Activated CD4-positive, alpha-beta T cell treated with anti-CD3 and anti-CD28 coated beads for 36 hours (primary cell): ENCODE results near the gene GRIN3A. TPM values are rescaled to one million over a fixed set of nuclear protein-coding genes. Genes with fewer than 3 reads are reported as not detected.

Experiments
- ATAC-seq: fragments of 200-7000 bp; cut with Tn5 transposase; one replicate; pipeline ENCODE4 v1.10.0; 2021; ENCODE audit warnings: mild to moderate bottlenecking, moderate library complexity
- CTCF ChIA-PET: fragments of 350-600 bp; sonication (Branson Sonifier 250); formaldehyde crosslinking; loops from one replicate; lab custom pipeline; 2021; ENCODE audit warnings: antibody characterized with exemption; lab: Charles Lee
- POLR2A ChIA-PET: fragments of 350-600 bp; sonication (Branson Sonifier 250); formaldehyde crosslinking; loops from one replicate; lab custom pipeline; 2021; ENCODE audit warnings: antibody characterized with exemption, inconsistent platforms; lab: Charles Lee
- DNase-seq: peaks from one replicate; pipeline ENCODE4 v3.0.0-alpha.2; 2020
- H3K27ac Mint-ChIP-seq: one replicate; pipeline ENCODE4 v1.8.0; 2021; ENCODE audit warnings: mixed read lengths
- H3K27me3 Mint-ChIP-seq: one replicate; pipeline ENCODE4 v1.8.0; 2021; ENCODE audit warnings: mixed read lengths
- H3K36me3 Mint-ChIP-seq: one replicate; pipeline ENCODE4 v1.8.0; 2021; ENCODE audit warnings: low read depth, mixed read lengths
- H3K4me1 Mint-ChIP-seq: one replicate; pipeline ENCODE4 v1.8.0; 2021; ENCODE audit warnings: mixed read lengths
- H3K4me3 Mint-ChIP-seq: one replicate; pipeline ENCODE4 v1.8.0; 2021; ENCODE audit warnings: mild to moderate bottlenecking, moderate library complexity, mixed read lengths
- H3K9me3 Mint-ChIP-seq: one replicate; pipeline ENCODE4 v1.8.0; 2021; ENCODE audit warnings: low read depth, mixed read lengths
- intact Hi-C, 2 experiments: fragments of 100-400 bp; cut with DNase I in 1 of 2; cut with micrococcal nuclease in 1 of 2; formaldehyde crosslinking; loops; one replicate each; pipeline versions ENCODE4 v1.14.2 to v1.15.1; 2022 to 2024; cut with DNase I, micrococcal nuclease
- total RNA-seq, 2 experiments: library from RNA; stranded (reverse); gene quantifications; one replicate each; pipeline ENCODE4 v1.2.3, GENCODE V29; 2021

Gene GRIN3A
- total RNA-seq, 2 experiments from 2014 or later = not detected

DNA sequence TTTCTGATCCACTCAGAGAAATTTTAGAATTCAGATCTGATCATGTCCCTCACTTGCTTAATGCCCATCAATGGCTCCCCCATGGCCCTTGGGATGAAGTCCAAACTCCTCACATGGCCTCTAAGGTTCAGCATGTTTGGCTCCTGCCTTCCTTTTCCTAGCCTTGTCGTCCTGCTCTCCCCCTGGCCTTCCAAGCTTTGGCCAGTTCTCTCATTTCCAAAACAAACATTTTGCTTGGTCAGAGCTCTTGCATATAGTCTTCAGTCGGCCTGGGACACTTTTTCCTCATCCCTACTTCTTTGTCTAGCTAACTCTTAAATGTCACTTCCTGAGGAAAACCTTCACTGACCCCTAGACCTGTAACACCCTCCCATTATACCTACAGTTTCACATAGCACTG is 106.6 kb downstream of the GRIN3A start:
- ATAC-seq (no peak), DNase-seq (no peak)
- H3K4me1 Mint-ChIP-seq = no peaks in the 10 kb centered on the region
- no peaks in the 10 kb centered on the region for H3K9me3 Mint-ChIP-seq
- no peak overlapping the region for H3K27ac Mint-ChIP-seq
- H3K4me3 Mint-ChIP-seq = no peak overlapping the region
- intact Hi-C loops = no loop called here
- ChIA-PET POLR2A (no interaction called here), CTCF (no interaction called here)
- peaks cover 3% of the 10 kb centered on the region for H3K27me3 Mint-ChIP-seq
- H3K36me3 Mint-ChIP-seq = no peaks in the 10 kb centered on the region

DNA sequence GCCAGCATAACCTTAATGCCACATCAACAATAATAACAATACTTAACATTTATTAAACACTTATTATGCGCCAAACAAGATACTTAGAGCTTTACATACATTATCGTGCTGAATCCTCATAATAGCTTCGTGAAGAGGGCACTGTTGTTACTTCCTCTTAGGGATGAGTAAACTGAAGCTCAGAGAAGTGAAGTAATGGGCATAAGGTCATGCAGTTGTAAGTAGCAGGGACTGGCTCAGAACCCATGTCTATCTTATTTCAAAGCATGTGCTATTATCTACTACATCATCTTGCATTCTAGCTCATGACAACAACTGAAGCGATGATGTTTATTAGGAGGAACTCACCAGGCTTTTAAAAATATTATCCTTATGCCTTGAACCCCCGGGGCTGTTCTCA is 108.8 kb downstream of the GRIN3A start:
- intact Hi-C loops = no loop called here
- Mint-ChIP-seq H3K27ac (no peak overlapping the region), H3K4me1 (peaks cover 5% of the 10 kb centered on the region), H3K9me3 (no peaks in the 10 kb centered on the region), H3K27me3 (no peaks in the 10 kb centered on the region), H3K4me3 (no peak overlapping the region), H3K36me3 (no peaks in the 10 kb centered on the region)
- ChIA-PET POLR2A (no interaction called here), CTCF (no interaction called here)
- DNase-seq (no peak), ATAC-seq (no peak)

- DNase-seq (no peak), ATAC-seq (no peak)
- Mint-ChIP-seq H3K4me1 (peaks cover 5% of the 10 kb centered on the region), H3K36me3 (no peaks in the 10 kb centered on the region), H3K27ac (no peak overlapping the region), H3K4me3 (no peak overlapping the region), H3K9me3 (no peaks in the 10 kb centered on the region), H3K27me3 (no peaks in the 10 kb centered on the region)
- ChIA-PET CTCF (no interaction called here), POLR2A (no interaction called here)
- intact Hi-C loops = no loop called here
These were observed 110.3 kb downstream of the GRIN3A start for GRCh38 chr9:101628173-101628572.

DNA sequence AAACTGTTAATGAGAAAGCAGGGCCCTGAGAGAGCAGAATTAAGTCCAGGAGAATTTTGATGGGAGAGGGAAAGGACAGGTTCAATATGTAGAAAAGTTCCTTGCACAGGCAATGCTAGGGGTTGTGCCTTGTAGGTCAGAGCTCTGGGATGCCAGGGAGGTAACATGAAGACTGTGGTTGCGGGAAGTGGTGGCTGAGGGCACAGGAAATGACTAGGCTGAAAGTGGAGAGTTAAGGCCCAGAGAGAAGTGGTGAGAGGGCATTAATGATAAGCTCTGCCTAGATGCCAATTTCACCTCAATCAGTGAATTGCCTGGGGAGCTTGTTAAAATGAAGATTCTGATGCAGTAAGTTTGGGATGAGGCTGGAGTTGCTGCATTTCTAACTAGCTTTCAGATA is 112.2 kb downstream of the GRIN3A start:
- intact Hi-C loops = no loop called here
- ChIA-PET POLR2A (no interaction called here), CTCF (interaction anchor here (1.0 to 1.3 kb wide), 3 partner anchors 9 to 102 kb away, joined by 3 to 4 read pairs (median 4); no protein-coding TSS in a partner anchor)
- no peaks in the 10 kb centered on the region for H3K36me3 Mint-ChIP-seq
- no peak overlapping the region for H3K27ac Mint-ChIP-seq
- DNase-seq (peak; percentile 11), ATAC-seq (peak; percentile 42)
- H3K27me3 Mint-ChIP-seq = no peaks in the 10 kb centered on the region
- H3K4me3 Mint-ChIP-seq = no peak overlapping the region
- no peaks in the 10 kb centered on the region for H3K9me3 Mint-ChIP-seq
- H3K4me1 Mint-ChIP-seq = peaks cover 5% of the 10 kb centered on the region

DNA sequence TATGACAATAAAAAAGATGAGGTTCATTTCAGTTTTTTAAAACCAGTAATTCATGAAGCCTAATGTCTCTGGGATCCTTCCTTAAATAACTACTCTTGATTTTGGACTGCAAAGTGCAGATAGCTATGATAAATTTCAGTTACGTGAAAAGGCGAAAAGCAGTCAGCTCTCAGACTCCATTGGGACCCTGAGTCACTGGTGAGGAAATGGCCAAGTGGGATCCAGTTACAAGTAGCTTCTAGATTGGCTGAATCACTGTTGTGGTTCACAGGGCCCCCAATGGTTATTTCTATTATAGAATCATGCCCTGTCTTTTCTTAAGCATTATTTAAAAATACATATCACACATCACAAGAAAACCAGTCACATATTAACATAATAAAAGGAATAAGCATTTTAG is 112.6 kb downstream of the GRIN3A start:
- ATAC-seq (no peak), DNase-seq (no peak)
- peaks cover 5% of the 10 kb centered on the region for H3K4me1 Mint-ChIP-seq
- no peaks in the 10 kb centered on the region for H3K27me3 Mint-ChIP-seq
- no peaks in the 10 kb centered on the region for H3K9me3 Mint-ChIP-seq
- intact Hi-C loops = no loop called here
- POLR2A ChIA-PET = no interaction called here
- CTCF ChIA-PET = interaction anchor here (1.0 to 1.2 kb wide), 2 partner anchors 25 to 102 kb away, joined by 3 to 4 read pairs; no protein-coding TSS in a partner anchor
- H3K27ac Mint-ChIP-seq = no peak overlapping the region
- no peaks in the 10 kb centered on the region for H3K36me3 Mint-ChIP-seq
- no peak overlapping the region for H3K4me3 Mint-ChIP-seq

- Mint-ChIP-seq H3K27ac (no peak overlapping the region), H3K27me3 (no peaks in the 10 kb centered on the region), H3K4me1 (no peaks in the 10 kb centered on the region), H3K9me3 (no peaks in the 10 kb centered on the region), H3K4me3 (no peak overlapping the region), H3K36me3 (no peaks in the 10 kb centered on the region)
- ChIA-PET CTCF (no interaction called here), POLR2A (no interaction called here)
- intact Hi-C loops = no loop called here
- no peak for ATAC-seq
- DNase-seq = no peak
These were observed 118.0 kb downstream of the GRIN3A start for GRCh38 chr9:101620452-101620851.

GRCh38 chr9:101618698-101619097 is 119.7 kb downstream of the GRIN3A start:
- ATAC-seq = no peak
- H3K36me3 Mint-ChIP-seq = no peaks in the 10 kb centered on the region
- no peak for DNase-seq

GRCh38 chr9:101605547-101605946 is 132.9 kb downstream of the GRIN3A start:
- ATAC-seq (no peak), DNase-seq (no peak)
- intact Hi-C loops = loop anchor here (10.0 kb wide), 2 partner anchors 189 to 209 kb away; no protein-coding TSS in a partner anchor
- no peaks in the 10 kb centered on the region for H3K9me3 Mint-ChIP-seq
- no peak overlapping the region for H3K27ac Mint-ChIP-seq
- peaks cover 3% of the 10 kb centered on the region for H3K4me1 Mint-ChIP-seq
- H3K4me3 Mint-ChIP-seq = no peak overlapping the region
- CTCF ChIA-PET = interaction anchor here (0.5 kb wide), 1 partner anchor 147 kb away, joined by 4 read pairs; no protein-coding TSS in a partner anchor
- POLR2A ChIA-PET = no interaction called here
- H3K36me3 Mint-ChIP-seq = no peaks in the 10 kb centered on the region
- peaks cover 3% of the 10 kb centered on the region for H3K27me3 Mint-ChIP-seq

More at GRCh38 chr9:101618698-101619097, 119.7 kb downstream of the GRIN3A start:
- intact Hi-C loops = no loop called here
- ChIA-PET CTCF (no interaction called here), POLR2A (no interaction called here)
- H3K9me3 Mint-ChIP-seq = no peaks in the 10 kb centered on the region
- H3K4me3 Mint-ChIP-seq = no peak overlapping the region
- H3K27ac Mint-ChIP-seq = no peak overlapping the region
- H3K4me1 Mint-ChIP-seq = no peaks in the 10 kb centered on the region
- H3K27me3 Mint-ChIP-seq = no peaks in the 10 kb centered on the region

DNA sequence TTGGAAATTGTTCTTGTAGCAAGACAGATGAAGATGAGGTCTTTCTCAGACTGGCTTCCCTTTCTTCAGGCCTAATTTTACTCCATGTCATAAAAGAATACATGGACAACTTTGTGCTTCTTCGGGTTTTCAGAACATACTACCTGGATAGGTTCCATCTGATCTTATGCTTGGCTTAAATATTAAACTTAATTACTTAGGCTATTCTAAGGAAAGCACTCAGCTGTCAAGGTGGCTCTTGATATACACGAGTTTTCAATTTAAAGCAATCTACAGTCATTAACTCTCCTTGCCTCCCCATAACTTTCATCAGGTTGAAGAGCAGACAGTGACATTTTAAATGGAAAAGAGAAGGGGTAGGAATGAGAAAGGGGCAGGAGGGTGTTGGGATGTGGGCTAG is 134.2 kb downstream of the GRIN3A start:
- intact Hi-C loops = loop anchor here (5.0 to 10.0 kb wide), 5 partner anchors 103 to 373 kb away; no protein-coding TSS in a partner anchor
- POLR2A ChIA-PET = no interaction called here
- H3K27ac Mint-ChIP-seq = no peak overlapping the region
- ATAC-seq = no peak
- no peaks in the 10 kb centered on the region for H3K36me3 Mint-ChIP-seq
- no peak for DNase-seq
- H3K4me3 Mint-ChIP-seq = no peak overlapping the region
- H3K27me3 Mint-ChIP-seq = peaks cover 7% of the 10 kb centered on the region
- CTCF ChIA-PET = interaction anchor here (0.6 to 1.9 kb wide), 3 partner anchors 107 to 651 kb away, joined by 3 to 5 read pairs (median 3); no protein-coding TSS in a partner anchor
- no peaks in the 10 kb centered on the region for H3K9me3 Mint-ChIP-seq
- peaks cover 3% of the 10 kb centered on the region for H3K4me1 Mint-ChIP-seq

- ATAC-seq (no peak), DNase-seq (no peak)
- ChIA-PET CTCF (interaction anchor here (0.5 to 1.3 kb wide), 7 partner anchors 8 to 1885 kb away, joined by 3 to 4 read pairs (median 3); no protein-coding TSS in a partner anchor), POLR2A (no interaction called here)
- Mint-ChIP-seq H3K4me3 (no peak overlapping the region), H3K27me3 (peaks cover 7% of the 10 kb centered on the region), H3K36me3 (no peaks in the 10 kb centered on the region), H3K4me1 (peaks cover 3% of the 10 kb centered on the region), H3K9me3 (no peaks in the 10 kb centered on the region), H3K27ac (no peak overlapping the region)
- intact Hi-C loops = loop anchor here (1.0 to 10.0 kb wide), 6 partner anchors 105 to 375 kb away; no protein-coding TSS in a partner anchor
These were observed 136.3 kb downstream of the GRIN3A start for GRCh38 chr9:101601904-101602765.

DNA sequence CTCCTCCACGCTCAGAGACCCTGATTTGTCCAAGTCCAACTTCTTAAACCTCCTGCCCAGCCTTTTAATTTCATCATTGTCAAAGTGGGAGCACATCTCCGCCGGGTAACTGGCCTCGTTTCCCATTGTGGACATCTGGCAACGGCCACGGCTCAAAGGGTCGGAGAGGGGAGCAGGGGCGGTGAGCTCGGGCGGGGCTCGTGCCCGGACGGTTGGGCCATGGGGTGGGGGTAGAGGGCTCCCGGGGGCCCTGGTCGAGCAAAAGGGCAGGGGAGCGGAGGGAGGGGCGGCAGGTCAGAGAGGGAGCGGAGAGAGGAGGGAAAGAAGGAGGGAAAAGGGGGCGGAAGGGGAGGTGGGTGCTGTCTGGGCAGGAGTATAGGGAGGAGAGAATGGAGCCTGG is 143.7 kb downstream of the GRIN3A start, which contains the start of gene PPP3R2:
Gene PPP3R2 (minus strand): TSS at position 174 of the 400 bp plus-strand sequence. CDS start 48 bp downstream, at position 126.
- ChIA-PET POLR2A (no interaction called here), CTCF (no interaction called here)
- ATAC-seq (no peak), DNase-seq (no peak)
- Mint-ChIP-seq H3K4me1 (no peaks in the 10 kb centered on the region), H3K4me3 (no peak within 1 kb of the TSS), H3K27ac (no peak within 1 kb of the TSS), H3K9me3 (no peaks in the 10 kb centered on the region), H3K36me3 (no peaks in the 10 kb centered on the region), H3K27me3 (no peaks in the 10 kb centered on the region)
- intact Hi-C loops = no loop called here

GRCh38 chr9:101593345-101593744 is 145.1 kb downstream of the GRIN3A start:
- POLR2A ChIA-PET = no interaction called here
- no peaks in the 10 kb centered on the region for H3K9me3 Mint-ChIP-seq
- ATAC-seq = no peak
- CTCF ChIA-PET = no interaction called here
- intact Hi-C loops = no loop called here
- no peak for DNase-seq
- no peaks in the 10 kb centered on the region for H3K36me3 Mint-ChIP-seq
- no peaks in the 10 kb centered on the region for H3K4me1 Mint-ChIP-seq
- H3K4me3 Mint-ChIP-seq = no peak overlapping the region
- no peaks in the 10 kb centered on the region for H3K27me3 Mint-ChIP-seq
- H3K27ac Mint-ChIP-seq = no peak overlapping the region
